GM06990 (cell line): ENCODE measurements around the gene ZNF200.

Source experiments
- DNase-seq: peaks from one replicate; pipeline ENCODE4 v3.0.0-alpha.2; 2011; ENCODE audit not compliant: insufficient read length; ENCODE audit errors: extremely low read depth
- H3K27me3 ChIP-seq: replicated peaks from 2 replicates; pipeline ENCODE4 v1.6.0; 2011; ENCODE audit warnings: low read length; ENCODE audit not compliant: control insufficient read depth, insufficient read depth
- H3K36me3 ChIP-seq: 2 replicates; pipeline ENCODE4 v1.5.1; 2011; ENCODE audit warnings: low read length; ENCODE audit not compliant: control insufficient read depth, insufficient read depth
- H3K4me3 ChIP-seq: replicated peaks from 2 replicates; pipeline ENCODE4 v1.5.1; 2011; ENCODE audit warnings: low read depth, mild to moderate bottlenecking, control low read depth, low read length
- TF ChIP-seq, protein P1 (sequence below): IDR thresholded peaks from 2 replicates; pipeline ENCODE4 v1.5.1; 2011; ENCODE audit warnings: low read length, control low read depth, mild to moderate bottlenecking, inconsistent platforms; ENCODE audit not compliant: insufficient read depth, poor library complexity, severe bottlenecking

The ZNF200 gene

DNA sequence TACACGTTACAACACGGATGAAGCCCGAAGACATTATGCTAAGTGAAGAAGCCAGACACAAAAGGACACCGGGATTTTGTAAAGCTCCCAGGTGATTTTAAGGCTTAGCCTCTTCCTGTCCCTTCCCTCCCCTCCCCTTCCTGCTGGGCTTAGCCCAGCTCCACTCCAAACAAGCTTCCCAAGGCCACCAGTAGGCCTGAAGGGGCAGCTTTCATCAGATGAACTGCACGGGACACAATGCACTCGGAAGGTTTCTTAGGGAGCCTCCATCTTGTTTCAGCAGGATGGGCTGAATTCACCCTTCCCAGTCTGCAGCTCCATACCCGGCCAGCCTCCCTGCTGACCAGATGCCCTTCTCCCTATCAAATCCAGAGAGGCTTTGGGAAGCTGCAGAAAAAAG lies 11.0 kb upstream of the ZNF200 start:
- DNase-seq = no peak
- TF ChIP-seq, protein P1, sequence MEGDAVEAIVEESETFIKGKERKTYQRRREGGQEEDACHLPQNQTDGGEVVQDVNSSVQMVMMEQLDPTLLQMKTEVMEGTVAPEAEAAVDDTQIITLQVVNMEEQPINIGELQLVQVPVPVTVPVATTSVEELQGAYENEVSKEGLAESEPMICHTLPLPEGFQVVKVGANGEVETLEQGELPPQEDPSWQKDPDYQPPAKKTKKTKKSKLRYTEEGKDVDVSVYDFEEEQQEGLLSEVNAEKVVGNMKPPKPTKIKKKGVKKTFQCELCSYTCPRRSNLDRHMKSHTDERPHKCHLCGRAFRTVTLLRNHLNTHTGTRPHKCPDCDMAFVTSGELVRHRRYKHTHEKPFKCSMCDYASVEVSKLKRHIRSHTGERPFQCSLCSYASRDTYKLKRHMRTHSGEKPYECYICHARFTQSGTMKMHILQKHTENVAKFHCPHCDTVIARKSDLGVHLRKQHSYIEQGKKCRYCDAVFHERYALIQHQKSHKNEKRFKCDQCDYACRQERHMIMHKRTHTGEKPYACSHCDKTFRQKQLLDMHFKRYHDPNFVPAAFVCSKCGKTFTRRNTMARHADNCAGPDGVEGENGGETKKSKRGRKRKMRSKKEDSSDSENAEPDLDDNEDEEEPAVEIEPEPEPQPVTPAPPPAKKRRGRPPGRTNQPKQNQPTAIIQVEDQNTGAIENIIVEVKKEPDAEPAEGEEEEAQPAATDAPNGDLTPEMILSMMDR = no peak
- H3K4me3 ChIP-seq = no peak overlapping the region
- no peaks in the 10 kb centered on the region for H3K36me3 ChIP-seq
- no peaks in the 10 kb centered on the region for H3K27me3 ChIP-seq

DNA sequence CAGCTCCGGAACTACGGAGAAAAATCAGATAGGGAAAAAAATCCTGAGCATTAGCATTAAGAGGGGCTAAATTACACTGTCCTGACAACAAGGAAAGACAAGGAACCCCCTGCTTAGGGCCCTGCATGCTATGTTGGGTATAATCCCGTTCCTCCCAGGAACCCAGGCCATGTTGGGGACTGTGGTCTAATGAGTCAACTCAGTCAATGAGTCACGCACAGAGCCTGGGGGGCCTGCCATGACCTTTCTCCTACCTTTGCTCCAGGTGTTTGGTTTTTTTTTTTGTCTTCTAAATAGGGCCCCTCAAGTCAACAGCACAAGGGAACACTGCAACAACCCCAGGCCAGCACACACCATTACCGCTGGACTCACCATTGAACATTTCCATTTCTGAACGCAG lies 8.9 kb upstream of the ZNF200 start:
- TF ChIP-seq, protein P1 = no peak
- Histone ChIP-seq H3K27me3 (no peaks in the 10 kb centered on the region), H3K4me3 (no peak overlapping the region), H3K36me3 (no peaks in the 10 kb centered on the region)
- no peak for DNase-seq

DNA sequence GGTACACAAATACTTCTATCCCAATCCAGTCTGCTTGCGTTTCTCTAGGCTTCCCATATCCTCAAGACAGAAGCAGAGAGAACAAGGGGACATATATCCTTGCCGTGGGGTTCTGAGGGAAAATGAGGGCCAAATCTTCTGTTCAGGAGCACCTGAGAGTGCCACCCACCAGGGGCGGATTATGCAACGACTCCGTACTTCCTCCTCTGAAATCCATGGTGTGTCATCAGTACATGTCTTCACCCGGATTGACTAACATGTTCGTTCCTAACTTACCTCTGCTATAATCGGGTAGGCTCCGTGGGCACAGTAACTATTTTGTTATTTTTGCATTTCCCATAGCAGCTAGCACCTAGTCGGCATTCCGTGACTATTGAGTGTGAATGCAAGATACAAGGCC lies 7.8 kb upstream of the ZNF200 start:
- DNase-seq = no peak
- TF ChIP-seq, protein P1 = no peak

DNA sequence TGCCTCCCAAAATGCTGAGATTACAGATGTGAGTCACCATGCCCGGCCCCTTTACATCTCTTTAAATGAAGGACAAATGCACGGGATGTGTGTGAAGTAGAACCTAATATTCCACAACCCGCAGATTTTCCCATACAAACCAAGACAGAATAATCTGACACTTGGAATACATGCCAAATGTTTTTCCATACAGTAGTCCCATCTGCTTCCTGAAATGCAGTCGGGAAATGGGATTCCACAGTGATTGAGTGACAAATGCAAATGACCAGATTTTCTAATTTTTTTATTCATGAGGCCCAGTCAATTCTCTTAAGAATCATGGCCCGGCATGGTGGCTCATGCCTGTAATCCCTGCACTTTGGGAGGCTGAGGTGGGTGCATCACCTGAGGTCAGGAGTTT lies 6.8 kb upstream of the ZNF200 start:
- no peak for DNase-seq
- no peak overlapping the region for H3K4me3 ChIP-seq
- H3K36me3 ChIP-seq = no peaks in the 10 kb centered on the region
- TF ChIP-seq, protein P1 = no peak
- H3K27me3 ChIP-seq = no peaks in the 10 kb centered on the region

More for the DNA sequence above, 7.8 kb upstream of the ZNF200 start:
- H3K27me3 ChIP-seq = no peaks in the 10 kb centered on the region
- H3K36me3 ChIP-seq = no peaks in the 10 kb centered on the region
- H3K4me3 ChIP-seq = no peak overlapping the region

DNA sequence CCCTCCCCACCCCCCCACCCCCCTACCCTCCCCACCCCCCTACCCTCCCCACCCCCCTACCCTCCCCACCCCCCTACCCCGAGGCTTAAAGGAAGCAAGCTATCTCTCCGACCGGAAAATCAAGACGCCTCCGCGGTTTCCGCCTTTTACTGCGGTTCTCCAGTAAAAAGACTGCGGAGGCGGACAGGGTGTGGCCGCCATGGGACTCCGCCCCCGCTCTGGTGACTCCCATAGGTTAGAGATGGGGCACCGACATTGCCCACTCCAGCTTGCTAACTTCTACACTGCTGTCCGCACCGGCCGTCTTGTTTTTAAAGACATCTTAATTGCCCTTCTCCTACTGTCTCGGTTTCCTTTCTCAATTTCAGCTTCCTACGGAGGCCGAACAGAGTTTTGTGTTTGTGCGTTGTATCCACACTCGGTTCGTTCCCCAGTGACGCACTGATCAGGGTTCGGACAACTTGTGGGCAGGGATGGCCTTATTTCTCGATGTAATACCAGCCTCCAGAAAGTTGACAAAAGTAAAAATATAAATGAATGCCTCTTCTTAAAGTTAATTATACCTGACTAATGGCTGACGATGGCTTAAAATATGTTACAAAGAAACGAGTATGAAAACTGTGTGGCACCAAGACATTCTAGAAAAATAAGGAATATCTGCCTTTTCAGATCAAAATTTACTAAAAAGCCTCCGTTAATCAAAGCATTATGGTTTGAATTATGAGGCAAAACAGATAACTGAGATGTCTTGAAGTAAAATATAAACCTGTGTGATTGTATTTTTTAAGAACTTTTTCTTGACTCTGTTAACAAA lies 1.1 kb upstream of the ZNF200 start:
- H3K4me3 ChIP-seq = no peak overlapping the region
- no peaks in the 10 kb centered on the region for H3K27me3 ChIP-seq
- TF ChIP-seq, protein P1 = no peak
- DNase-seq = no peak
- H3K36me3 ChIP-seq = peaks cover 8% of the 10 kb centered on the region

DNA sequence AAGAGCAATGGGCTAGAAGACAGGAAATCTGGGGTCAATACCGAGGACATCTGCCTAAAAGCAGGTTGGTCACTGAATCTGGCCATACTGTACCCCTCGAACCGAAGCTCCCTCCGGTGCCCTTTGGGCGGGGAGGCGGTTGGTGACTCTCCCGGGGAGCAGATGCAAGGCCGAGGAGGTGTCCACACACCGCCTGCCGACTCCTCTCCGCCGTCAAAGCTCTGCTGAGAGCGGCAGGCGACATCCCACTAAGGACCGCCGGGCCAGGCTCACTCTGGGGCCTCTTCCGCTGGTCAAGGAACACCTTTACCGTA lies 458 bp downstream of the ZNF200 start:
- peaks cover 8% of the 10 kb centered on the region for H3K36me3 ChIP-seq
- no peaks in the 10 kb centered on the region for H3K27me3 ChIP-seq
- TF ChIP-seq, protein P1 = no peak
- no peak for DNase-seq
- peak overlapping the region; percentile 92 for H3K4me3 ChIP-seq
